HepG2 (cell line): Measurements from ENCODE around the gene PRSS8. TPM values are rescaled to one million over a fixed set of nuclear protein-coding genes. Genes with fewer than 3 reads are reported as not detected.

ENCODE experiments used
- ATAC-seq: fragments of 200-7000 bp; cut with Tn5 transposase; 3 replicates; pipeline ENCODE4 v1.9.1; 2020; ENCODE audit warnings: mild to moderate bottlenecking, moderate library complexity
- BruUV-seq: library from RNA; stranded (reverse); fragments of 400-500 nt; replicated peaks from 2 replicates; lab custom pipeline; 2021; lab: Mats Ljungman, UMichigan
- CTCF ChIA-PET: fragments of 300-600 bp; formaldehyde crosslinking; extraction: SDS; loops from one replicate; lab custom pipeline; 2021; ENCODE audit warnings: low total read pairs, inconsistent platforms, low intra/inter-chr PET ratio; lab: Yijun Ruan, JAX
- POLR2A ChIA-PET: fragments of 350-600 bp; sonication (Branson Sonifier 250); formaldehyde crosslinking; loops from one replicate; lab custom pipeline; 2020; ENCODE audit warnings: antibody characterized with exemption, inconsistent platforms; lab: Yijun Ruan, JAX
- DNase-seq: peaks from one replicate; pipeline ENCODE4 v3.0.0-alpha.2; 2015; ENCODE audit warnings: low spot score
- FAIRE-seq: peaks from 3 replicates; lab custom pipeline; 2011; peaks lifted over from hg19 to GRCh38; lab: Jason Lieb, UNC
- H2AFZ ChIP-seq: one replicate; pipeline ENCODE4 v1.6.1; 2011; ENCODE audit warnings: low read length, inconsistent platforms
- H3K27ac ChIP-seq: fragments of 300-600 bp; 3 replicates; pipeline ENCODE4 v1.8.0; 2011; ENCODE audit warnings: mixed run types, mild to moderate bottlenecking, mixed read lengths, low read length, inconsistent platforms; ENCODE audit not compliant: insufficient read depth; ENCODE audit errors: extremely low read length
- H3K27me3 ChIP-seq, 2 experiments: fragments of 200-600 bp in 1 of 2; 2 replicates in 1 of 2; 3 replicates in 1 of 2; pipeline versions ENCODE4 v1.6.0 to v1.8.0; 2011; ENCODE audit warnings: low read length in 2 of 2, mild to moderate bottlenecking in 2 of 2, moderate library complexity in 2 of 2, inconsistent platforms in 1 of 2; ENCODE audit not compliant: insufficient read depth in 2 of 2, control insufficient read depth in 1 of 2
- H3K36me3 ChIP-seq, 2 experiments: fragments of 200-600 bp in 1 of 2; replicated peaks in 1 of 2; 2 replicates in 1 of 2; 3 replicates in 1 of 2; pipeline versions ENCODE4 v1.5.1 to v1.8.0; 2011; ENCODE audit warnings: low read length in 2 of 2, inconsistent platforms in 1 of 2; ENCODE audit not compliant: insufficient read depth in 2 of 2, control insufficient read depth in 1 of 2
- H3K4me1 ChIP-seq: 2 replicates; pipeline ENCODE4 v1.5.1; 2012; ENCODE audit warnings: low read length, inconsistent platforms; ENCODE audit not compliant: insufficient read depth
- H3K4me2 ChIP-seq: 2 replicates; pipeline ENCODE4 v1.6.0; 2011; ENCODE audit warnings: low read depth, low read length, inconsistent platforms
- H3K4me3 ChIP-seq, 3 experiments: fragments of 200-600 bp in 1 of 3; sonication (generic), shearing (Covaris generic) in 1 of 3; replicated peaks in 1 of 3; 2 replicates each; pipeline ENCODE4 v1.5.1; 2011 to 2016; ENCODE audit warnings: low read length in 3 of 3, inconsistent platforms in 2 of 3, low read depth in 2 of 3, mild to moderate bottlenecking in 2 of 3, control low read depth in 1 of 3, mixed read lengths in 1 of 3; ENCODE audit not compliant: insufficient read depth in 1 of 3
- H3K79me2 ChIP-seq: one replicate; pipeline ENCODE4 v1.6.1; 2011; ENCODE audit warnings: low read length, inconsistent platforms; ENCODE audit not compliant: insufficient read depth
- H3K9ac ChIP-seq: 2 replicates; pipeline ENCODE4 v1.6.0; 2011; ENCODE audit warnings: mild to moderate bottlenecking, low read depth, low read length, inconsistent platforms; ENCODE audit not compliant: insufficient read depth
- H3K9me3 ChIP-seq: 2 replicates; pipeline ENCODE4 v1.5.1; 2012; ENCODE audit warnings: mild to moderate bottlenecking, low read length
- H4K20me1 ChIP-seq: 2 replicates; pipeline ENCODE4 v1.6.0; 2011; ENCODE audit warnings: inconsistent platforms, mild to moderate bottlenecking, low read length, moderate library complexity; ENCODE audit not compliant: insufficient read depth
- ADNP ChIP-seq: sonication (generic); formaldehyde crosslinking; IDR thresholded peaks from 2 replicates; pipeline ENCODE4 v1.4.0; 2020; ENCODE audit warnings: missing genetic modification reagents
- MAFG ChIP-seq: sonication (generic); formaldehyde crosslinking; IDR thresholded peaks from 2 replicates; pipeline ENCODE4 v1.5.1; 2020; ENCODE audit warnings: mild to moderate bottlenecking, missing genetic modification reagents
- NFYB ChIP-seq: sonication (generic); formaldehyde crosslinking; IDR thresholded peaks from 2 replicates; pipeline ENCODE4 v1.4.0; 2020; ENCODE audit warnings: missing genetic modification reagents
- SNAPC4 ChIP-seq: sonication (generic); formaldehyde crosslinking; IDR thresholded peaks from 2 replicates; pipeline ENCODE4 v1.4.0; 2020; ENCODE audit warnings: mild to moderate bottlenecking, missing genetic modification reagents
- ZBTB7A ChIP-seq: sonication (generic); formaldehyde crosslinking; IDR thresholded peaks from 2 replicates; pipeline ENCODE4 v1.8.0; 2022; ENCODE audit warnings: mild to moderate bottlenecking, missing genetic modification reagents
- ZFP36L2 ChIP-seq: sonication (generic); formaldehyde crosslinking; IDR thresholded peaks from 2 replicates; pipeline ENCODE4 v1.4.0; 2020; ENCODE audit warnings: missing genetic modification reagents
- ZNF225 ChIP-seq: sonication (generic); formaldehyde crosslinking; IDR thresholded peaks from 2 replicates; pipeline ENCODE4 v1.4.0; 2020; ENCODE audit warnings: mild to moderate bottlenecking, missing genetic modification reagents
- ZNF274 ChIP-seq: sonication (generic); formaldehyde crosslinking; IDR thresholded peaks from 2 replicates; pipeline ENCODE4 v1.5.1; 2020; ENCODE audit warnings: mild to moderate bottlenecking, missing genetic modification reagents
- ZNF333 ChIP-seq: sonication (generic); formaldehyde crosslinking; IDR thresholded peaks from 2 replicates; pipeline ENCODE4 v1.4.0; 2020; ENCODE audit warnings: mild to moderate bottlenecking, missing genetic modification reagents, borderline replicate concordance
- ZNF354B ChIP-seq: sonication (generic); formaldehyde crosslinking; IDR thresholded peaks from 2 replicates; pipeline ENCODE4 v1.8.0; 2022; ENCODE audit warnings: mild to moderate bottlenecking, missing genetic modification reagents
- ZNF570 ChIP-seq: sonication (generic); formaldehyde crosslinking; IDR thresholded peaks from 2 replicates; pipeline ENCODE4 v1.4.0; 2020; ENCODE audit warnings: mild to moderate bottlenecking, missing genetic modification reagents, borderline replicate concordance
- WGBS: methylation state at CpG from one replicate; pipeline ENCODE4 v1.1.6; 2017; ENCODE audit warnings: low lambda C conversion rate; 5-methylcytosine and 5-hydroxymethylcytosine counted together
- in situ Hi-C: cut with HindIII; loops from 2 replicates; pipeline ENCODE4 v1.10.0; 2017; ENCODE audit warnings: low pct_unique_long_range_greater_than_20kb; ENCODE audit not compliant: extremely low pct_ligation_motif_present
- intact Hi-C: fragments of 100-400 bp; cut with micrococcal nuclease; formaldehyde crosslinking; loops from one replicate; pipeline ENCODE4 v1.10.0; 2022; ENCODE audit not compliant: unreplicated experiment
- polyA plus RNA-seq, 8 experiments: library from polyadenylated mRNA; depleted of rRNA in 3 of 8; stranded (reverse) in 7 of 8; unstranded in 1 of 8; fragments of >200 nt; fragmentation: Illumina TruSeq in 4 of 8; extraction: Trizol in 4 of 8; gene quantifications; 2 replicates each; pipeline versions ENCODE4 v1.2.1 to v1.2.3, GENCODE V29; 2011 to 2016; ENCODE audit warnings: low read depth in 4 of 8, missing spikeins in 1 of 8, mixed read lengths in 1 of 8; ENCODE audit not compliant: insufficient read depth in 1 of 8
- total RNA-seq, 5 experiments: library from RNA; depleted of rRNA; stranded (reverse); fragments of >200 nt; fragmentation: Illumina TruSeq; extraction: Trizol; gene quantifications; 2 replicates each; pipeline ENCODE4 v1.2.3, GENCODE V29; 2016; ENCODE audit warnings: low read depth in 1 of 5
- TF ChIP-seq, protein P1 (sequence below): sonication (generic); formaldehyde crosslinking; IDR thresholded peaks from 2 replicates; pipeline ENCODE4 v1.5.1; 2020; ENCODE audit warnings: mild to moderate bottlenecking, missing genetic modification reagents, moderate library complexity
- TF ChIP-seq, protein P2 (sequence below): sonication (generic); formaldehyde crosslinking; IDR thresholded peaks from 2 replicates; pipeline ENCODE4 v1.9.0; 2021; ENCODE audit warnings: mild to moderate bottlenecking, missing genetic modification reagents

Gene PRSS8
- total and polyA plus RNA-seq, 2 of the 13 experiments (the other 11 are each of a cell fraction or from before 2014, with no cell fraction given) = 2.6 to 7.2 TPM

DNA sequence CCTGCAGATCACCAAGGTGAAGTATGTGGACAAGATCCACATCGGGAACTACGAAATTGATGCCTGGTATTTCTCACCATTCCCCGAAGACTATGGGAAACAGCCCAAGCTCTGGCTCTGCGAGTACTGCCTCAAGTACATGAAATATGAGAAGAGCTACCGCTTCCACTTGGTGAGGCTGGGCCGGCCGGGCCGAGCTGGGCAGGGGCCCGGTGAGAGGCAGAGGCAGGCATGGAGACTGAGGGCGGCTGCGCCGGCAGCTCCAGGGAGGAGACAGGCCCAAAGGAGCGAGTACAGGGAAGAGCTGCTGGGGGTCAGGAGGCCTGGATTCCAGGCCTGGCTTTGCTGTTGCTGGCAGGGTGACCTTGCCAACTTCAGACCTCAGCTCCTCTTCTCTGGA, 8.3 kb downstream of the PRSS8 start:
- intact Hi-C loops (no loop called here), in situ Hi-C loops (no loop called here)
- Histone ChIP-seq H2AFZ (no peak overlapping the region), H3K4me2 (no peak overlapping the region), H3K9ac (no peak overlapping the region), H3K79me2 (no peaks in the 10 kb centered on the region), H3K27ac (no peak overlapping the region), H4K20me1 (no peaks in the 10 kb centered on the region), H3K4me3 (no peak overlapping the region), H3K4me1 (no peaks in the 10 kb centered on the region), H3K9me3 (no peaks in the 10 kb centered on the region), H3K36me3 (peaks cover 18 to 20% of the 10 kb centered on the region in 2 experiments), H3K27me3 (no peaks in the 10 kb centered on the region)
- ChIA-PET POLR2A (interaction anchor here (1.0 to 4.2 kb wide), 2 partner anchors 10 kb away, joined by 3 to 17 read pairs; partner anchors contain the start of gene KAT8), CTCF (no interaction called here)
- BruUV-seq = no TSS peak
- no peak for ATAC-seq
- no peak for DNase-seq
- whole genome bisulfite sequencing = 96% methylated on average over 13 of the region's 13 CpGs
- FAIRE-seq = no peak
- TF ChIP-seq ZNF333 (CRISPR knock-in tag) = no peak
- no peak for TF ChIP-seq MAFG (CRISPR knock-in tag)
- TF ChIP-seq ZNF225 (CRISPR knock-in tag) = no peak
- no peak for TF ChIP-seq ADNP (CRISPR knock-in tag)
- TF ChIP-seq ZNF274 (CRISPR knock-in tag) = no peak
- no peak for TF ChIP-seq ZNF570 (CRISPR knock-in tag)
- TF ChIP-seq ZNF354B (CRISPR knock-in tag) = no peak
- TF ChIP-seq ZFP36L2 = no peak
- TF ChIP-seq, protein P1, sequence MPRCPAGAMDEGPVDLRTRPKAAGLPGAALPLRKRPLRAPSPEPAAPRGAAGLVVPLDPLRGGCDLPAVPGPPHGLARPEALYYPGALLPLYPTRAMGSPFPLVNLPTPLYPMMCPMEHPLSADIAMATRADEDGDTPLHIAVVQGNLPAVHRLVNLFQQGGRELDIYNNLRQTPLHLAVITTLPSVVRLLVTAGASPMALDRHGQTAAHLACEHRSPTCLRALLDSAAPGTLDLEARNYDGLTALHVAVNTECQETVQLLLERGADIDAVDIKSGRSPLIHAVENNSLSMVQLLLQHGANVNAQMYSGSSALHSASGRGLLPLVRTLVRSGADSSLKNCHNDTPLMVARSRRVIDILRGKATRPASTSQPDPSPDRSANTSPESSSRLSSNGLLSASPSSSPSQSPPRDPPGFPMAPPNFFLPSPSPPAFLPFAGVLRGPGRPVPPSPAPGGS (CRISPR knock-in tag) = no peak
- TF ChIP-seq, protein P2, sequence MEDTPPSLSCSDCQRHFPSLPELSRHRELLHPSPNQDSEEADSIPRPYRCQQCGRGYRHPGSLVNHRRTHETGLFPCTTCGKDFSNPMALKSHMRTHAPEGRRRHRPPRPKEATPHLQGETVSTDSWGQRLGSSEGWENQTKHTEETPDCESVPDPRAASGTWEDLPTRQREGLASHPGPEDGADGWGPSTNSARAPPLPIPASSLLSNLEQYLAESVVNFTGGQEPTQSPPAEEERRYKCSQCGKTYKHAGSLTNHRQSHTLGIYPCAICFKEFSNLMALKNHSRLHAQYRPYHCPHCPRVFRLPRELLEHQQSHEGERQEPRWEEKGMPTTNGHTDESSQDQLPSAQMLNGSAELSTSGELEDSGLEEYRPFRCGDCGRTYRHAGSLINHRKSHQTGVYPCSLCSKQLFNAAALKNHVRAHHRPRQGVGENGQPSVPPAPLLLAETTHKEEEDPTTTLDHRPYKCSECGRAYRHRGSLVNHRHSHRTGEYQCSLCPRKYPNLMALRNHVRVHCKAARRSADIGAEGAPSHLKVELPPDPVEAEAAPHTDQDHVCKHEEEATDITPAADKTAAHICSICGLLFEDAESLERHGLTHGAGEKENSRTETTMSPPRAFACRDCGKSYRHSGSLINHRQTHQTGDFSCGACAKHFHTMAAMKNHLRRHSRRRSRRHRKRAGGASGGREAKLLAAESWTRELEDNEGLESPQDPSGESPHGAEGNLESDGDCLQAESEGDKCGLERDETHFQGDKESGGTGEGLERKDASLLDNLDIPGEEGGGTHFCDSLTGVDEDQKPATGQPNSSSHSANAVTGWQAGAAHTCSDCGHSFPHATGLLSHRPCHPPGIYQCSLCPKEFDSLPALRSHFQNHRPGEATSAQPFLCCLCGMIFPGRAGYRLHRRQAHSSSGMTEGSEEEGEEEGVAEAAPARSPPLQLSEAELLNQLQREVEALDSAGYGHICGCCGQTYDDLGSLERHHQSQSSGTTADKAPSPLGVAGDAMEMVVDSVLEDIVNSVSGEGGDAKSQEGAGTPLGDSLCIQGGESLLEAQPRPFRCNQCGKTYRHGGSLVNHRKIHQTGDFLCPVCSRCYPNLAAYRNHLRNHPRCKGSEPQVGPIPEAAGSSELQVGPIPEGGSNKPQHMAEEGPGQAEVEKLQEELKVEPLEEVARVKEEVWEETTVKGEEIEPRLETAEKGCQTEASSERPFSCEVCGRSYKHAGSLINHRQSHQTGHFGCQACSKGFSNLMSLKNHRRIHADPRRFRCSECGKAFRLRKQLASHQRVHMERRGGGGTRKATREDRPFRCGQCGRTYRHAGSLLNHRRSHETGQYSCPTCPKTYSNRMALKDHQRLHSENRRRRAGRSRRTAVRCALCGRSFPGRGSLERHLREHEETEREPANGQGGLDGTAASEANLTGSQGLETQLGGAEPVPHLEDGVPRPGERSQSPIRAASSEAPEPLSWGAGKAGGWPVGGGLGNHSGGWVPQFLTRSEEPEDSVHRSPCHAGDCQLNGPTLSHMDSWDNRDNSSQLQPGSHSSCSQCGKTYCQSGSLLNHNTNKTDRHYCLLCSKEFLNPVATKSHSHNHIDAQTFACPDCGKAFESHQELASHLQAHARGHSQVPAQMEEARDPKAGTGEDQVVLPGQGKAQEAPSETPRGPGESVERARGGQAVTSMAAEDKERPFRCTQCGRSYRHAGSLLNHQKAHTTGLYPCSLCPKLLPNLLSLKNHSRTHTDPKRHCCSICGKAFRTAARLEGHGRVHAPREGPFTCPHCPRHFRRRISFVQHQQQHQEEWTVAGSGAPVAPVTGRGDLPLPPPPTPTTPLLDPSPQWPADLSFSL = no peak
- TF ChIP-seq ZBTB7A = no peak
- no peak for TF ChIP-seq NFYB (CRISPR knock-in tag)
- no peak for TF ChIP-seq SNAPC4 (CRISPR knock-in tag)
